GM23338 (cell line): Measurements from ENCODE around the gene TAPBP.

Experiments
- CREB1 ChIP-seq: fragments of 250-450 bp; sonication (Bioruptor Pico); IDR thresholded peaks from 2 replicates; pipeline ENCODE4 v1.5.0; 2020; ENCODE audit warnings: low read depth, mild to moderate bottlenecking, moderate library complexity
- EZH2 ChIP-seq: fragments of 200-600 bp; sonication (generic); IDR thresholded peaks from one replicate; pipeline ENCODE4 v1.8.0; 2017; ENCODE audit warnings: antibody characterized with exemption, mild to moderate bottlenecking, low read depth; ENCODE audit not compliant: unreplicated experiment
- EZH2phosphoT487 ChIP-seq: fragments of 200-600 bp; sonication (generic); IDR thresholded peaks from one replicate; pipeline ENCODE4 v1.8.1; 2018; ENCODE audit warnings: antibody characterized with exemption; ENCODE audit not compliant: unreplicated experiment
- JUNB ChIP-seq: IDR thresholded peaks from one replicate; pipeline ENCODE4 v1.6.1; 2016; ENCODE audit warnings: antibody characterized with exemption; ENCODE audit not compliant: unreplicated experiment
- POLR2AphosphoS5 ChIP-seq: IDR thresholded peaks from 2 replicates; pipeline ENCODE4 v1.6.1; 2016; ENCODE audit warnings: antibody characterized with exemption, low read depth
- STAT1 ChIP-seq: IDR thresholded peaks from one replicate; pipeline ENCODE4 v1.6.1; 2016; ENCODE audit warnings: antibody characterized with exemption; ENCODE audit not compliant: unreplicated experiment
- ZNF331 ChIP-seq: fragments of 250-450 bp; sonication (Bioruptor Pico); IDR thresholded peaks from 2 replicates; pipeline ENCODE4 v1.5.0; 2020; ENCODE audit warnings: low read depth, mild to moderate bottlenecking, moderate library complexity
- TF ChIP-seq, protein P1 (sequence below), 2 experiments: fragments of 200-600 bp in 1 of 2; sonication (generic) in 1 of 2; conservative IDR thresholded peaks; 2 replicates each; pipeline versions ENCODE4 v1.5.1 to v1.6.1; 2016 to 2017; ENCODE audit warnings: antibody characterized with exemption in 2 of 2, low read depth in 2 of 2, mild to moderate bottlenecking in 2 of 2, moderate library complexity in 1 of 2
- TF ChIP-seq, protein P2 (sequence below): IDR thresholded peaks from one replicate; pipeline ENCODE4 v1.6.1; 2018; ENCODE audit warnings: antibody characterized with exemption; ENCODE audit not compliant: unreplicated experiment
- TF ChIP-seq, protein P3 (sequence below): IDR thresholded peaks from 2 replicates; pipeline ENCODE4 v1.6.1; 2016; ENCODE audit warnings: antibody characterized with exemption

DNA sequence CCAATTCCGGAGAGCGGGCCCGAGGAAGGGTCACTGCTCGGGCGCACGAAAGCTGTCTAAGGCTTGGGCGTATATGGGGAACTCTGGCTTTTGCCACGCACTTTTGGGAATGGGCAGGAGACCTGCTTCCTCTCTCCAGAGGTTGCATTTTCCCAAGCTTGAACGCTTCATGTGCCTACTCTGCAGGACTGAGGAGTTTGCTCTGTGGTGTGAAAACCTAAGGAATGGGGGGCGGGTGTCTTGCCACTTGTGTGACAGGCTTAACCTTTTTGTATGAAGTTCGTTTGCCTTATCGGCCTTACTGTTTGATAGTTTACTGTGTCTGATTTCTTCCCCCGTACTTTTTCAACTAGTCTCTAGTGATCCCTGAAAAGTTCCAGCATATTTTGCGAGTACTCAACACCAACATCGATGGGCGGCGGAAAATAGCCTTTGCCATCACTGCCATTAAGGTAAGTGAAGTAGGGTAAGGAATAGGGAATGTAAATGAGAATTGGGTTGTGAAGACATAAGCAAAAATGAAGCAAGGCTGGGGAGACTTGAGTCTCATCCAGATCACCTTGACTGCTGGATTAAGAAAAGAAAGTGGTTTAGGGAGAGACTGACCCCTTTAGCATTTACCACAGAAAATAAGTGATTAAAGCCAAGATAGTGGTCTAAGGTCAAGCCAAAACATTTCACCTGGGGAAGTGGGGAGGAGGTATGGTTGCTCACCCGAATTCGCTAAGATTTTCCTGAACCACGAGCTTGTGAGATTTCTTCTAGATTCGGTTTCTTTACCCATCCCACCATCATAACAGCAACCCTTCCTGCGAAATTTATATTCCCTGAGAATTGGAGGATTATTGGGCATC is 41.4 kb downstream of the TAPBP start:
- TF ChIP-seq ZNF331 (no peak), EZH2phosphoT487 (no peak), EZH2 (no peak), POLR2AphosphoS5 (no peak; the same call in 1 of the 2 replicates), STAT1 (no peak), CREB1 (no peak), JUNB (no peak)
- TF ChIP-seq, protein P1, sequence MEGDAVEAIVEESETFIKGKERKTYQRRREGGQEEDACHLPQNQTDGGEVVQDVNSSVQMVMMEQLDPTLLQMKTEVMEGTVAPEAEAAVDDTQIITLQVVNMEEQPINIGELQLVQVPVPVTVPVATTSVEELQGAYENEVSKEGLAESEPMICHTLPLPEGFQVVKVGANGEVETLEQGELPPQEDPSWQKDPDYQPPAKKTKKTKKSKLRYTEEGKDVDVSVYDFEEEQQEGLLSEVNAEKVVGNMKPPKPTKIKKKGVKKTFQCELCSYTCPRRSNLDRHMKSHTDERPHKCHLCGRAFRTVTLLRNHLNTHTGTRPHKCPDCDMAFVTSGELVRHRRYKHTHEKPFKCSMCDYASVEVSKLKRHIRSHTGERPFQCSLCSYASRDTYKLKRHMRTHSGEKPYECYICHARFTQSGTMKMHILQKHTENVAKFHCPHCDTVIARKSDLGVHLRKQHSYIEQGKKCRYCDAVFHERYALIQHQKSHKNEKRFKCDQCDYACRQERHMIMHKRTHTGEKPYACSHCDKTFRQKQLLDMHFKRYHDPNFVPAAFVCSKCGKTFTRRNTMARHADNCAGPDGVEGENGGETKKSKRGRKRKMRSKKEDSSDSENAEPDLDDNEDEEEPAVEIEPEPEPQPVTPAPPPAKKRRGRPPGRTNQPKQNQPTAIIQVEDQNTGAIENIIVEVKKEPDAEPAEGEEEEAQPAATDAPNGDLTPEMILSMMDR (conservative IDR thresholded peaks at IDR 0.05; ENCODE audit: low read depth in 2 of 2), result no peak
- TF ChIP-seq, protein P2, sequence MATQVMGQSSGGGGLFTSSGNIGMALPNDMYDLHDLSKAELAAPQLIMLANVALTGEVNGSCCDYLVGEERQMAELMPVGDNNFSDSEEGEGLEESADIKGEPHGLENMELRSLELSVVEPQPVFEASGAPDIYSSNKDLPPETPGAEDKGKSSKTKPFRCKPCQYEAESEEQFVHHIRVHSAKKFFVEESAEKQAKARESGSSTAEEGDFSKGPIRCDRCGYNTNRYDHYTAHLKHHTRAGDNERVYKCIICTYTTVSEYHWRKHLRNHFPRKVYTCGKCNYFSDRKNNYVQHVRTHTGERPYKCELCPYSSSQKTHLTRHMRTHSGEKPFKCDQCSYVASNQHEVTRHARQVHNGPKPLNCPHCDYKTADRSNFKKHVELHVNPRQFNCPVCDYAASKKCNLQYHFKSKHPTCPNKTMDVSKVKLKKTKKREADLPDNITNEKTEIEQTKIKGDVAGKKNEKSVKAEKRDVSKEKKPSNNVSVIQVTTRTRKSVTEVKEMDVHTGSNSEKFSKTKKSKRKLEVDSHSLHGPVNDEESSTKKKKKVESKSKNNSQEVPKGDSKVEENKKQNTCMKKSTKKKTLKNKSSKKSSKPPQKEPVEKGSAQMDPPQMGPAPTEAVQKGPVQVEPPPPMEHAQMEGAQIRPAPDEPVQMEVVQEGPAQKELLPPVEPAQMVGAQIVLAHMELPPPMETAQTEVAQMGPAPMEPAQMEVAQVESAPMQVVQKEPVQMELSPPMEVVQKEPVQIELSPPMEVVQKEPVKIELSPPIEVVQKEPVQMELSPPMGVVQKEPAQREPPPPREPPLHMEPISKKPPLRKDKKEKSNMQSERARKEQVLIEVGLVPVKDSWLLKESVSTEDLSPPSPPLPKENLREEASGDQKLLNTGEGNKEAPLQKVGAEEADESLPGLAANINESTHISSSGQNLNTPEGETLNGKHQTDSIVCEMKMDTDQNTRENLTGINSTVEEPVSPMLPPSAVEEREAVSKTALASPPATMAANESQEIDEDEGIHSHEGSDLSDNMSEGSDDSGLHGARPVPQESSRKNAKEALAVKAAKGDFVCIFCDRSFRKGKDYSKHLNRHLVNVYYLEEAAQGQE, result no peak
- TF ChIP-seq, protein P3, sequence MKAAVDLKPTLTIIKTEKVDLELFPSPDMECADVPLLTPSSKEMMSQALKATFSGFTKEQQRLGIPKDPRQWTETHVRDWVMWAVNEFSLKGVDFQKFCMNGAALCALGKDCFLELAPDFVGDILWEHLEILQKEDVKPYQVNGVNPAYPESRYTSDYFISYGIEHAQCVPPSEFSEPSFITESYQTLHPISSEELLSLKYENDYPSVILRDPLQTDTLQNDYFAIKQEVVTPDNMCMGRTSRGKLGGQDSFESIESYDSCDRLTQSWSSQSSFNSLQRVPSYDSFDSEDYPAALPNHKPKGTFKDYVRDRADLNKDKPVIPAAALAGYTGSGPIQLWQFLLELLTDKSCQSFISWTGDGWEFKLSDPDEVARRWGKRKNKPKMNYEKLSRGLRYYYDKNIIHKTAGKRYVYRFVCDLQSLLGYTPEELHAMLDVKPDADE, result no peak
